GM18505 (cell line): ENCODE data around the gene MPV17L2.

Experiments
- ATAC-seq: cut with Tn5 transposase; IDR thresholded peaks from one replicate; pipeline ENCODE4 v1.9.1; 2021; ENCODE audit not compliant: unreplicated experiment
- POLR2A ChIP-seq: IDR thresholded peaks from 4 replicates; pipeline ENCODE4 v1.6.1; 2011; ENCODE audit warnings: borderline replicate concordance; ENCODE audit not compliant: insufficient read depth, insufficient read length; ENCODE audit errors: extremely low read depth

Gene MPV17L2

DNA sequence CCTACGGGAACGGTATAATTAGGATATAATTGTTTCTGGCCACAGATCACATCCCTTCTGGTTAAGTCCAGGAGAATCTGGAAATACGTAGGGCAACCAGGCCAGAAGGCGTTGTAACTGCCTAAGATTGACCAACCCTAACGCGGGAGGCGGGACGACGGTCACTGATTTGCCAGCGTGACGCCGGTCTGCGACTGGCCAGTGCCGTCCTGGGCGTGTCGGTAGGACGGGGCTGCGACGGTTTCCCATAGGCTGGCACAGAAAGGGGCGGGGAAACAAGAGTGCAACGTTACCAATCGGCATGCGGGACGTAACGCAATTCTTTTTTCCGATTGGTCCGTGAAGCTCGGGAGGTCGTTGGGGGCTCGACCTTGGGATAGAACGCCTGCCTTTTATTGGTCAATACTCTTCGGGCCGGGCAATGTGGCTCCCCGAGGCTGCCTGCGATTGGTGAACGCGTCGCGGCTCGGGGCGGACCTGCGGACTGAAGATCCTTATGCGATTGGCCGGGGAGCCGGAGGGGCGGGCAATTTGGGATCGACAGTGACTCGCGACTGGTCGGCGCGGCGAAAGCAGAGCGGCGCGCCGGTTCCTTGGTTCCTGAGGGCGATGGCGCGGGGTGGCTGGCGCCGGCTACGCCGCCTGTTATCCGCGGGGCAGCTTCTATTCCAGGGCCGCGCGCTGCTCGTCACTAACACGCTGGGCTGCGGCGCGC, at the start of gene MPV17L2:
Gene MPV17L2 (plus strand): TSS at position 546 of the 715 bp plus-strand sequence. CDS start 64 bp downstream, at position 610.
- peak; percentile 84 for ATAC-seq
- peak; percentile 69 for TF ChIP-seq POLR2A

DNA sequence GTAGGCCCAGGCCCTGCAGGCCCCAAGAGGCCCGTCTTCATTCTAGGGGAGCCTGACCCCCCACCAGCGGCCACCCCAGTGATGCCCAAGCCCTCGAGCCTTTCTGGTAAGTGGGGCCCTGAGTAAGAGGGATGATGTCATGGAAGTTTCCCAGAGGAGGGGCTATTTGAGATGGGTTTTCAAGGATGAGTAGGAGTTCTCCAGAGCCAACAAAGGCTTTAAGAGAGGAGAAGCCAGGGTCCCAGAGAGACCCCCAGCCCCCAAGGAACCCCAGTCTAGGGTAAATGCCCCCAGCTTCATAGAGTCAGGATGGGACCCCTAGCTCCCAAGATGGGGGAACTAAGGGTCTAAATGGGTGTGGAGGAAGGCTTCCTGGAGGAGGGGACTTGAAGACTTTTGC, 49.1 kb upstream of the MPV17L2 start:
- no peak for TF ChIP-seq POLR2A
- no peak for ATAC-seq

DNA sequence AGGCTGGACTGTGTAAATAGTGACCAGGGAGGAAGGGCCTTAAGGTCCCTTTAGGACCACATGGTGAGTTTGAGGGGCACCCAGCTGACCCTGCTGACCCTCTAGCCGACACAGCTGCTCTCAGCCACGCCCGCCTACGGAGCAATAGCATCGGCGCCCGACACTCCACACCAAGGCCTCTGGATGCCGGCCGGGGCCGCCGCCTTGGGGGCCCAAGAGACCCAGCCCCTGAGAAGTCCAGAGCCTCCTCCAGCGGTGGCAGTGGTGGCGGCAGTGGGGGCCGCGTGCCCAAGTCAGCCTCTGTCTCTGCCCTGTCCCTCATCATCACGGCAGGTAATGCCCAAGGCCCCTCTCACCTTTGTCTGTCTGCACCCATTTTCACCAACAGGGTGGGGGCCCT, 48.7 kb upstream of the MPV17L2 start:
- no peak for TF ChIP-seq POLR2A

DNA sequence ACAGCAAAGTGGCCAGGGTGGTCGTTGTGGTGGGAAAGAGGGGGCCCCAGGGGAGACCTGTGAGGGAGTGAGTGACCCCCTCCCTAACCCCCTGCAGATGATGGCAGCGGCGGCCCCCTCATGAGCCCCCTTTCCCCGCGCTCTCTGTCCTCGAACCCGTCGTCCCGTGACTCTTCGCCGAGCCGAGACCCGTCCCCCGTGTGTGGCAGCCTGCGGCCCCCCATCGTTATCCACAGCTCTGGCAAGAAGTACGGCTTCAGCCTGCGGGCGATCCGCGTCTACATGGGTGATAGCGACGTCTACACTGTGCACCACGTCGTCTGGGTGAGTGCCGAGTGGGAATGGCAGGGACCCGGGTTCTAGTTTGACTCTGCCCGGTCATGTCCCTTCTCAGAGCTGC, 48.1 kb upstream of the MPV17L2 start:
- TF ChIP-seq POLR2A: no peak
- ATAC-seq: no peak

More for the DNA sequence above, 48.7 kb upstream of the MPV17L2 start:
- ATAC-seq: no peak

DNA sequence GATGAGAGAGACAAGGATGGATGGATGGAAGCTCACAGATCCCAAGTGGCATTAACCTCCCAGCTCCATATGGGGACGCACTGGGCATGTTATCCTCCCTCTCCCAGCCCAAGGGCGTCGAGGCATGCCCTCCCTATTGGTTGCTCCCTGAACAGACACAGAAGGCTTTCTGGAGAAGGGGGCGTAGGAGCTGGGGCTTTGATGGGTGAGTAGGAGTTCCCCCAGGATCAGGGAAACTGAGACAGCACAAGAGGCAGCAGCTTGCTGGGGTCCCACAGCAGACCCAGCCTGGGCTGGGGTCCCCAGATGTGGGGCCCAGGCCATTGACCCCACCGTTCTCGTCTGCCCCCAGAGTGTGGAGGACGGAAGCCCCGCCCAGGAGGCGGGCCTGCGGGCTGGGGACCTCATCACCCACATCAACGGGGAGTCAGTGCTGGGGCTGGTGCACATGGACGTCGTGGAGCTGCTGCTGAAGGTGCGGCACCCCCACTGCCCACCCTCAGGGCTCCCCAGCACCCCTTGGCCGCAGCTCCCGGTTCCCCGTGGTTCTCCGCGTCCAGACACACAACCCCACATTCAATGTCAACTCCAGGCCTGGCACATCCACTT, 47.5 kb upstream of the MPV17L2 start:
- TF ChIP-seq POLR2A: no peak
- ATAC-seq: no peak

DNA sequence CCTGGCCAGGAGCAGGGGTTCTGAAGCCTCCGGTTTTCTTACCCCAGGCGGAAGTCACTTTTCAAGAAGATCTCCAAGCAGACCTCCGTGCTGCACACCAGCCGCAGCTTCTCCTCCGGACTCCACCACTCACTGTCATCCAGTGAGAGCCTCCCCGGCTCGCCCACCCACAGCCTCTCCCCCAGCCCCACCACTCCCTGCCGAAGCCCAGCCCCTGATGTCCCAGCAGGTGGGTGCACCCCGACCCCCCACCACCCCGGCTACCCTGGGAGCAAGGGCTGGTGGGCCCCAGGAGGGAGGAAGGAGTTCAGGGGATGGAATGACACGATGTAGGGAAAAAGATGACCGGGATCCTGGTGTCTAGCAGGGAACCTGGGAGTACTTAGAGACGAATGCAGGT, 45.6 kb upstream of the MPV17L2 start:
- no peak for TF ChIP-seq POLR2A
- no peak for ATAC-seq

DNA sequence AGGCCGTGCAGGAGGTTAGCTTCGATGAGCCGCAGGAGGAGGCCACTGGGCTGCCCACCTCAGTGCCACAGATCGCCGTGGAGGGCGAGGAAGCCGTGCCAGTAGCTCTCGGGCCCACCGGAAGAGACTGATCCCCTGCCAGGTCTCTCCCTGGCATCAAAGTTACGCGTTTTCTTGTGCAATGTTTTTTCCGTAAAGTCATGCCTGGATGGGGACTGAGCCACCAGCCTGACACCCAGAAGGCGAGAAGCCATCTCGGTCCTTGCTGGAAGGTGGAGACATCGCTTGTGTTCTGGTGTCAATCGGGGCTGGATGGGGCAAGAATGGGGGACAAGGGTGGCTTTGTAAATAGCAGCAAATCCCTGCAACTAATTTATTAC, 43.4 kb upstream of the MPV17L2 start:
- no peak for TF ChIP-seq POLR2A
- ATAC-seq: no peak

DNA sequence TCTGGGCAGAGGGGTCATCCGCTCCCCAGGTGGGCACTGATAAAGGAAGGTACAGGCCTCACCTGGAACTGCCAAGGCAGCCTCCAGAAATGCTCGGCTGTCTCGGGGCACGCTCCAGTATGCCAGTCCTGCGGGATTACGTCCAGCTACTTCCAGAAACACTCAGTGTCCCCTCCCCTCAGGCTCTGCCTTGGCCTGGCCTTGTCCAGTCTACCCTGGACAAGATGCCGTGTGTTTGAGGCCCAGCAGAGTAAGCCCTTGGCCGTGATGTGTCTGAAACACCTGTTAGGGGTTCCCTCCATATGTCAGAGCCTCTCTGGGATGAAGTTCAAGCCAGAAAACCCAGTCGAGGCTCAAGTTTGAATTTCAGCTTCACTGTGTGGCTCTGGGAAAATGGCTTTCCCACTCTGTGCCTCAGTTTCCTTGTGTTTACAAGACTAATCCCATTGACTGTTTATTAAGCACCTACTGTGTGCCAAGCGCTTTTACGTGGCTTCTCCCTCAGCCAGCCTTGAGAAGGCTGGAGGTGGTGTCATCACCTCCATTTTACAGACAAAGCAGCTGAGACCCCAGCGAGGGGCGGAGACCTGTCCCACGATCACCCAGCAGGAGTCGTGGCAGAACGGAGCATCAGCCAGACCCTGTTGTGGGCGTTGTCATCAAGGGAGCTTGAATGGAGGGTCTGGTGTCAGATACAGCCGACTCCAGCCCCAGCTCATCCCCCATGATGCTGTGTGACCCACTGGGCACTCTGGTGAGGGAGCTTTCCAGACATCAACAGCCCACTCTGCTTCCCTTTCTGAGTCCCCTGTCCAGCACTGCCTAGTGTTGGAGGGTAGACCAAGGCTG, 42.0 kb upstream of the MPV17L2 start:
- no peak for TF ChIP-seq POLR2A
- ATAC-seq: no peak

DNA sequence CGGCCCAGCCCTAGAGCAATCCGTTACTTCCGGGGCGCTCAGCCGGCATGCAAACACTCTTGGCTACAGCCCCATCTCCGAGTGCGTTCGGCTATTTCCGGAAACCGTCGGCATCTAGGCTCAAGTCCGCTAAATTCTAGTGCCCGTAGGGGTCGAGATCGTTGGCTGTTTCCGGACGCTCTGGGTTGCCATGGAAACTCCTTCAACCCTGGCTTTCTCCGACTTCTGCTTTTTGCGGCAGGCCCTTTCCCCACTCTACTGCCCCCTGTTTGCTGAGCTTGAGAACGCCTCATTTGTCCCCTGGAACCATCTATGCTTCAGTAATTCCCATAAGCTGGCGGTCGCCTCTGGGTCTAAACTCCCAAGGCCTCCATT, 40.6 kb upstream of the MPV17L2 start:
- TF ChIP-seq POLR2A: peak; percentile 66
- ATAC-seq: peak; percentile 59

DNA sequence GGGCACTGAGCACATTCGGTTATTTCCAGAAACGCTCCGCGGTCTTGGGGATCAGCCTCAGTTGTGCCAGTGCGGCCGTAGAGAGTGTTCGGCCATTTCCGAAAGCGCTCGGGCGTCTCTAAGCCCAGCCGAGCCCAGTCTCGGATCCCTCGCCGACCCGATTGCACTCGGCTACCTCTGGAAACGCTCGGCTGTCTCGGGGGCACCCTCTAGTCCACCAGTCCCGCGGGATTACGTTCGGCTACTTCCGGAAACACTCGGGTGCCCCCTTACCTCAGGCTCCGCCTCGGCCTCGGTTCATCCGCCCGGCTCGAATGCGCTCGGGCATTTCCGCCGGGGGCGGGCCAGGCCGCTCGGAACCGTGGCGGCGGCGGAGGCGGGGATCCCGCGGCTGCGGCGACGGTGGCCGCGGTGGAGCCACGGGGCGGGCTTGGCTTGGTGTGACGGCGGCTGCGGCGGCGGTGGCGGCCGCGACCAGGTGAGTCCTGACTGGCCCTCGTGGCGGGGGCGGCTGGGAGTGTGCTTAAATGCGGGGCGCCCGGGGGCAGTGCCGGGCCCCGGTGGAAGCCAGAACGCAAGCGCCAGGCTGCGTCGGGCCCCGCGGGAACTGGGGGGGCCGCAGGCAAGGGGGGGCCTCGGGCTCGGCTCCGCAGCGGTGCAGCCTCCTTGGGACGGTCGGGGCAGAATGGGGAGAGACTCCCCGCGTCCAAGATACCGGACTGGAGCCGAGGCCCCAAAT, 40.0 kb upstream of the MPV17L2 start, which contains the start of gene PIK3R2:
Gene PIK3R2 (plus strand): TSS at position 347 of the 739 bp plus-strand sequence. CDS start 2,717 bp downstream, outside the sequence.
- TF ChIP-seq POLR2A: peak; percentile 49
- ATAC-seq: peak; percentile 66

DNA sequence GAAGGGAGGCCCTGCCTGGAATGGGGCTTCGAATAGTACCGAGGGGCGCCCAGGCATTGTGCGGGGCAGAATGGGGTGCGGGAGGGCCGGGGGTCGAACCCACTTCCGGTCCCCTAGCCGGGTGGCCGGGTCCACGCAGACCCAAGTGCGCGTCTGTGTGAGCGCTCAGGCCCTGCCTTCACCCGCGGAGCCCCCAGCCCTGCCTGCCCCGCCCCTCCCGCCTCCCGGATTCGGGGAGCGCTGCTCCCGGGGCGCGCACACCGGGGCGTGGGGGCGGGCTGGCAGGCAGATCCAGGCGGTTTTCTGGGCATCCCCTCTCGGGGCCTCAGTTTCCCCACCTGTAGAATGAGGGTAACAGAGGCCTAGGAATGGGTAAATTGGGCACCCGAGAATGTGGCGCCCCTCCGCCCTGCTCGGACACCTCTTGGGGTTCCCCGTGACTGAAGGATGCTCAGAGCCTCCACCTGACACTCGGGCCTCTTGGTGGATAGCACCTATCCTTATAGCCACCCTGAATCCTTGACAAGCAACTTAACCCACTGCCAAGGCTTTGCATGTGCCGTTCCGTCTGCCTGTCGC, 39.4 kb upstream of the MPV17L2 start:
- peak; percentile 1 for ATAC-seq

DNA sequence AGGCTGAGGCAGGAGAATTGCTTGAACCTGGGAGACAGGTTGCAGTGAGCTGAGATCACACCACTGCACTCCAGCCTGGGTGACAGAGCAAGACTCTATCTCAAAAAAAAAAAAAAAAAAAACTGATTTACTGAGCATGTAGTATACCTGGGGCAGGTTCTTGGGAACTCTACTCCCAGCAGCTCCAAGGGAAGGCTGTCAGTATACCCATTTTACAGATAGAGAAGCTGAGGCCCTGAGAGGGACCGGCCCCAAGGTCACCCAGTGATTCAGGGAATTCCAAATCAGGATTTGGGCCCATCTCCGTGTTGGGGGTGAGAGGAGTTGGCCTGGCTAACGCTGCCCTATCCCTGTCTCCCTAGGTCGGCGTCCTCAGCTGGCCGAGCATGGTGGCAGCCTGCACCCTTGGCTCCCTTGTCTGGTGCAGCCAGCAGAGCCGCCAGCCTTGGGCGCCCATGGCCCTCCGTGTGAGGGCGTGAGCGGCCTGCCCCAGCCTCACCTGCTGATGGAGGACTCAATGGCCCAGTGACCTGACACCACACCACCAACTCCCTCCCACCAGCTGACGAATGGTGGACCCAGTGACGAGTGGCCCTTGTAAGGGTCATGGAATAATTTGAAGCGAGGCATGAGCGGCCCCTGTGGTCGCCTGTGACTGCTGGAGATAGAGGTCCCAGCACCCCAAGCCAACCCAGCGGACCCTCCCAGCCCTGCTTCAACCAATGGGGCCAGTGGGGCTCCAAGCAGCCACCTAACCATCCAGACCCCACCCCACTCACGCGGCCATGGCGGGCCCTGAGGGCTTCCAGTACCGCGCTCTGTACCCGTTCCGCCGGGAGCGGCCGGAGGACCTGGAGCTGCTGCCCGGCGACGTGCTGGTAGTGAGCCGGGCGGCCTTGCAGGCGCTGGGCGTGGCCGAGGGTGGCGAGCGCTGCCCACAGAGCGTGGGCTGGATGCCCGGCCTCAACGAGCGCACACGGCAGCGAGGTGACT, 37.6 kb upstream of the MPV17L2 start:
- TF ChIP-seq POLR2A: no peak
- no peak for ATAC-seq

More for the DNA sequence above, 39.4 kb upstream of the MPV17L2 start:
- no peak for TF ChIP-seq POLR2A

DNA sequence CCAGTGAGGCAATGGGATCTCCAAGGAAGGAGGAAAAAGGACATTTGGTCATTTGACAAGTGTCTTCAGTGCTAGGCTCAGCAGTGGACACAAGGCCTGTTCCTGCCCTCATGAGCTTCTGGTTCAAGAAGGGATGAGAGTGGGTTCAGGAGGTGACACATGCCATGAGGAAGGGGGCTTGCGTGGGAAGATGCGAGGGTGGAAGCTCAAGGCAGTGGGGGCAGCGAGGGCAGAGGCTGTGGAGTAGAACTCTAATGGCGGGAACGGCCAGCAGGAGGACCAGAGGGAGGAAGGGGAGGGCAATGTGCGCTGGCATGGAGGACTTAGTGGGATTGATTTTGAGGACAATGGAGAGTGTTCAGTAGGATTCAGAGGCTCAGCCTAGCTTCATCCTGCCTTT, 36.8 kb upstream of the MPV17L2 start:
- no peak for ATAC-seq

More for the DNA sequence above, 36.8 kb upstream of the MPV17L2 start:
- TF ChIP-seq POLR2A: no peak
